GM23338 (cell line): ENCODE measurements around the gene ZBTB8OS. TPM values are rescaled to one million over a fixed set of nuclear protein-coding genes. Genes with fewer than 3 reads are reported as not detected.
"Not testable (repeated sequence)": the region's sequence is repeated elsewhere in the genome, so short reads cannot be mapped to it uniquely, and the experiment has no call there.

Experiments
- ATAC-seq: fragments of 200-7000 bp; cut with Tn5 transposase; 3 replicates; pipeline ENCODE4 v1.9.1; 2020
- DNase-seq: peaks from one replicate; pipeline ENCODE4 v3.0.0-alpha.2; 2015; ENCODE audit warnings: low spot score
- H2AFZ ChIP-seq: fragments of 200-600 bp; sonication (generic); 2 replicates; pipeline ENCODE4 v1.8.0; 2016; ENCODE audit warnings: antibody characterized with exemption, mild to moderate bottlenecking, moderate library complexity
- H3F3A ChIP-seq: fragments of 200-600 bp; sonication (generic); replicated peaks from 2 replicates; pipeline ENCODE4 v1.8.0; 2017; ENCODE audit warnings: antibody characterized with exemption, mixed run types, low read depth
- H3K27ac ChIP-seq: fragments of 200-600 bp; sonication (generic); 2 replicates; pipeline ENCODE4 v1.6.1; 2016; ENCODE audit warnings: low read depth
- H3K27me3 ChIP-seq: fragments of 200-600 bp; sonication (generic); 2 replicates; pipeline ENCODE4 v1.8.0; 2016; ENCODE audit warnings: mild to moderate bottlenecking, mixed run types, moderate library complexity; ENCODE audit not compliant: insufficient read depth
- H3K36me3 ChIP-seq: fragments of 200-600 bp; sonication (generic); 2 replicates; pipeline ENCODE4 v1.8.0; 2016; ENCODE audit warnings: mild to moderate bottlenecking; ENCODE audit not compliant: insufficient read depth
- H3K4me1 ChIP-seq: fragments of 200-600 bp; sonication (generic); 2 replicates; pipeline ENCODE4 v1.8.0; 2016; ENCODE audit warnings: mild to moderate bottlenecking, moderate library complexity; ENCODE audit not compliant: insufficient read depth
- H3K4me2 ChIP-seq: fragments of 200-600 bp; sonication (generic); 2 replicates; pipeline ENCODE4 v1.7.1; 2017; ENCODE audit warnings: mixed run types
- H3K4me3 ChIP-seq: fragments of 200-600 bp; sonication (generic); 2 replicates; pipeline ENCODE4 v1.6.1; 2016; ENCODE audit warnings: mixed run types
- H3K79me2 ChIP-seq: fragments of 200-600 bp; sonication (generic); replicated peaks from 2 replicates; pipeline ENCODE4 v1.8.0; 2017; ENCODE audit warnings: mild to moderate bottlenecking; ENCODE audit not compliant: insufficient read depth
- H3K9me2 ChIP-seq: fragments of 200-600 bp; sonication (generic); 2 replicates; pipeline ENCODE4 v1.8.0; 2017; ENCODE audit not compliant: insufficient read depth
- H4K20me1 ChIP-seq: fragments of 200-600 bp; sonication (generic); replicated peaks from 2 replicates; pipeline ENCODE4 v1.8.0; 2017; ENCODE audit warnings: mild to moderate bottlenecking; ENCODE audit not compliant: insufficient read depth
- H3K27ac Mint-ChIP-seq: 2 replicates; pipeline ENCODE4 v1.8.0; 2020; ENCODE audit warnings: inconsistent platforms, mild to moderate bottlenecking, moderate library complexity, mixed read lengths
- H3K27me3 Mint-ChIP-seq: 3 replicates; pipeline ENCODE4 v1.8.0; 2022; ENCODE audit warnings: low read depth, mild to moderate bottlenecking, moderate library complexity, mixed read lengths, inconsistent platforms; ENCODE audit not compliant: insufficient read depth, poor library complexity
- H3K36me3 Mint-ChIP-seq: 3 replicates; pipeline ENCODE4 v1.8.0; 2021; ENCODE audit warnings: low read depth, mild to moderate bottlenecking, inconsistent platforms, moderate library complexity, mixed read lengths
- H3K4me1 Mint-ChIP-seq: 3 replicates; pipeline ENCODE4 v1.8.0; 2020; ENCODE audit warnings: mild to moderate bottlenecking, inconsistent platforms, mixed read lengths
- H3K4me3 Mint-ChIP-seq: 3 replicates; pipeline ENCODE4 v1.8.0; 2021; ENCODE audit warnings: moderate library complexity, mild to moderate bottlenecking, inconsistent platforms, mixed read lengths
- H3K9me3 Mint-ChIP-seq: 3 replicates; pipeline ENCODE4 v1.8.0; 2020; ENCODE audit warnings: moderate library complexity, mild to moderate bottlenecking, inconsistent platforms, mixed read lengths
- CREB1 ChIP-seq: fragments of 250-450 bp; sonication (Bioruptor Pico); IDR thresholded peaks from 2 replicates; pipeline ENCODE4 v1.5.0; 2020; ENCODE audit warnings: low read depth, mild to moderate bottlenecking, moderate library complexity
- CTCF ChIP-seq, 2 experiments: fragments of 200-600 bp in 1 of 2; sonication (generic) in 1 of 2; conservative IDR thresholded peaks; 2 replicates each; pipeline versions ENCODE4 v1.5.1 to v1.6.1; 2016 to 2017; ENCODE audit warnings: antibody characterized with exemption in 2 of 2, low read depth in 2 of 2, mild to moderate bottlenecking in 2 of 2, moderate library complexity in 1 of 2
- EZH2 ChIP-seq: fragments of 200-600 bp; sonication (generic); IDR thresholded peaks from one replicate; pipeline ENCODE4 v1.8.0; 2017; ENCODE audit warnings: antibody characterized with exemption, mild to moderate bottlenecking, low read depth; ENCODE audit not compliant: unreplicated experiment
- EZH2phosphoT487 ChIP-seq: fragments of 200-600 bp; sonication (generic); IDR thresholded peaks from one replicate; pipeline ENCODE4 v1.8.1; 2018; ENCODE audit warnings: antibody characterized with exemption; ENCODE audit not compliant: unreplicated experiment
- JUNB ChIP-seq: IDR thresholded peaks from one replicate; pipeline ENCODE4 v1.6.1; 2016; ENCODE audit warnings: antibody characterized with exemption; ENCODE audit not compliant: unreplicated experiment
- POLR2AphosphoS5 ChIP-seq: IDR thresholded peaks from 2 replicates; pipeline ENCODE4 v1.6.1; 2016; ENCODE audit warnings: antibody characterized with exemption, low read depth
- REST ChIP-seq: IDR thresholded peaks from one replicate; pipeline ENCODE4 v1.6.1; 2018; ENCODE audit warnings: antibody characterized with exemption; ENCODE audit not compliant: unreplicated experiment
- STAT1 ChIP-seq: IDR thresholded peaks from one replicate; pipeline ENCODE4 v1.6.1; 2016; ENCODE audit warnings: antibody characterized with exemption; ENCODE audit not compliant: unreplicated experiment
- ZNF114 ChIP-seq: fragments of 250-450 bp; sonication (Bioruptor Pico); IDR thresholded peaks from 2 replicates; pipeline ENCODE4 v1.5.0; 2020; ENCODE audit warnings: mild to moderate bottlenecking, moderate library complexity
- ZNF331 ChIP-seq: fragments of 250-450 bp; sonication (Bioruptor Pico); IDR thresholded peaks from 2 replicates; pipeline ENCODE4 v1.5.0; 2020; ENCODE audit warnings: low read depth, mild to moderate bottlenecking, moderate library complexity
- ZNF462 ChIP-seq: fragments of 250-450 bp; sonication (Bioruptor Pico); IDR thresholded peaks from 2 replicates; pipeline ENCODE4 v1.5.0; 2020; ENCODE audit warnings: mild to moderate bottlenecking, moderate library complexity
- polyA plus RNA-seq: library from polyadenylated mRNA; unstranded; fragments of >200 nt; fragmentation: Nextera tagmentation; extraction: Ambion mirVana; gene quantifications from 2 replicates; pipeline ENCODE4 v1.2.1, GENCODE V29; 2016
- total RNA-seq: library from RNA; depleted of rRNA; stranded (reverse); fragments of >200 nt; shearing (Covaris generic); gene quantifications from 2 replicates; pipeline ENCODE4 v1.2.3, GENCODE V29; 2014

Gene ZBTB8OS
- total and polyA plus RNA-seq, 2 experiments from 2014 or later, result 22.0 to 159 TPM

GRCh38 chr1:32696996-32697395, 46.6 kb upstream of the ZBTB8OS start:
- peaks cover 23% of the 10 kb centered on the region for H3K27me3 Mint-ChIP-seq
- not testable (repeated sequence) for H3K79me2 ChIP-seq, H3K4me1 ChIP-seq, H3K9me3 Mint-ChIP-seq, H3K4me2 ChIP-seq, H3F3A ChIP-seq, H3K27ac Mint-ChIP-seq, H3K4me1 Mint-ChIP-seq, H3K9me2 ChIP-seq, H3K36me3 Mint-ChIP-seq, H3K4me3 Mint-ChIP-seq, H3K36me3 ChIP-seq, H3K27ac ChIP-seq, H2AFZ ChIP-seq, DNase-seq, ATAC-seq, H3K4me3 ChIP-seq, H4K20me1 ChIP-seq
- H3K27me3 ChIP-seq, result peaks cover 11% of the 10 kb centered on the region

GRCh38 chr1:32696041-32696440, 45.7 kb upstream of the ZBTB8OS start:
- H3K79me2 ChIP-seq, result no peaks in the 10 kb centered on the region
- H3K9me2 ChIP-seq, result 0 out of 2 replicates have a peak, but pooled peaks cover 3% of the 10 kb centered on the region
- no peaks in the 10 kb centered on the region for H3F3A ChIP-seq
- DNase-seq (no peak), ATAC-seq (no peak; the same call in 2 of the 3 replicates)
- no peaks in the 10 kb centered on the region; the same call in 1 of the 2 replicates for H4K20me1 ChIP-seq
- H3K4me3 ChIP-seq, result no peak overlapping the region
- Mint-ChIP-seq H3K27ac (no peak overlapping the region), H3K4me3 (no peak overlapping the region), H3K36me3 (no peaks in the 10 kb centered on the region), H3K9me3 (no peaks in the 10 kb centered on the region), H3K27me3 (peaks cover 19% of the 10 kb centered on the region), H3K4me1 (peaks cover 3% of the 10 kb centered on the region; the same call in 2 of the 3 replicates)
- no peaks in the 10 kb centered on the region for H3K36me3 ChIP-seq
- no peak overlapping the region for H2AFZ ChIP-seq
- no peak overlapping the region for H3K27ac ChIP-seq
- peaks cover 1% of the 10 kb centered on the region; the same call in 1 of the 2 replicates for H3K27me3 ChIP-seq
- H3K4me2 ChIP-seq, result no peak overlapping the region
- no peaks in the 10 kb centered on the region for H3K4me1 ChIP-seq
- TF ChIP-seq JUNB (no peak), ZNF462 (CRISPR knock-in tag) (no peak), ZNF331 (CRISPR knock-in tag) (no peak), ZNF114 (CRISPR knock-in tag) (no peak), EZH2phosphoT487 (no peak), POLR2AphosphoS5 (no peak), STAT1 (no peak), CREB1 (CRISPR knock-in tag) (no peak), REST (no peak), EZH2 (no peak), CTCF (conservative IDR thresholded peaks at IDR 0.05; ENCODE audit: low read depth in 2 of 2) (no peak)
